ENCODE measurements around the gene SPIRE2. TPM values are rescaled to one million over a fixed set of nuclear protein-coding genes. Genes with fewer than 3 reads are reported as not detected.

The SPIRE2 gene
- total and polyA plus RNA-seq, 2 of the 4 experiments (the other 2 are of a cell fraction), result 0.72 to 1.9 TPM

DNA sequence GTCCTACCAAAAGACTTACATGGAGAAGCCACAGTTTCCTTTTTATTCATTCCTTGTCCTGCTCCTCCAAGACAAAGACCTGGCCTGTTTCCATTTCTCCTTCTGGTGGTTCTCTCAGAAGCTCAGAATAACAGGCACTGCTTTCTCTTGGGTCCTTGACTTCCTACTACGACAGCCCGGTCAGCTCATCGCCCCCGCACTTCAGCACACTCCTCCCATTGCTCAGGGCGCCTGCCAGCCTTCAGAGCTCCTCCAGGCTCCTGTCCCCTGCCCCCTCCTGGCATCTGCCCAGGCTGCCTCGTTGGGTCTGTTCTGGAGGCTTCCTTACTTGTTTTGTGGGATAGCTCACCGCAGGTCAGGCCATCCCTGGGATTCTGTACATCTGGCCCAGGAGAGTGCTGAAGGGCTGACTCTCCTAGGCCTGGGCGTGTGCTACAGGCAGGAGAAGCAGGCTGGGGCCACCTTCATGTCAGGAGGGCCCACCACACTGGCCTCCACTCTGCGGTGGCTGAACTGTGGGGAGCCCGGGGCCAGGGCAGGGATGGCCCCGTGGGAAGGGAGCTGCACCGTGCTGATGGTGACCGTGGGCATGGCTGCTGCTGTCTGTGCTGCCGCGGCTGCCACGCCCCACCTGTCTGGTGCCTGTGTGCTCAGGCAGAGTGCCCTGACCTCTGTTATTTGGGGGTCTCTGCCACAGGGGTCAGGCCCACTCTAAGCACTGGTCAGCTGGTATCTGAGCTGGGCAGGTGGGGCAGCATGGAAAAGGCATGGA, 62.8 kb downstream of the SPIRE2 start:
- H3K18ac ChIP-seq (ENCODE audit: low read depth, low read length), result no peak overlapping the region
- peak overlapping the region; percentile 28 for H2AK9ac ChIP-seq (replicated peaks; ENCODE audit: low read depth, low read length, poor library complexity)
- TF ChIP-seq, protein P1, sequence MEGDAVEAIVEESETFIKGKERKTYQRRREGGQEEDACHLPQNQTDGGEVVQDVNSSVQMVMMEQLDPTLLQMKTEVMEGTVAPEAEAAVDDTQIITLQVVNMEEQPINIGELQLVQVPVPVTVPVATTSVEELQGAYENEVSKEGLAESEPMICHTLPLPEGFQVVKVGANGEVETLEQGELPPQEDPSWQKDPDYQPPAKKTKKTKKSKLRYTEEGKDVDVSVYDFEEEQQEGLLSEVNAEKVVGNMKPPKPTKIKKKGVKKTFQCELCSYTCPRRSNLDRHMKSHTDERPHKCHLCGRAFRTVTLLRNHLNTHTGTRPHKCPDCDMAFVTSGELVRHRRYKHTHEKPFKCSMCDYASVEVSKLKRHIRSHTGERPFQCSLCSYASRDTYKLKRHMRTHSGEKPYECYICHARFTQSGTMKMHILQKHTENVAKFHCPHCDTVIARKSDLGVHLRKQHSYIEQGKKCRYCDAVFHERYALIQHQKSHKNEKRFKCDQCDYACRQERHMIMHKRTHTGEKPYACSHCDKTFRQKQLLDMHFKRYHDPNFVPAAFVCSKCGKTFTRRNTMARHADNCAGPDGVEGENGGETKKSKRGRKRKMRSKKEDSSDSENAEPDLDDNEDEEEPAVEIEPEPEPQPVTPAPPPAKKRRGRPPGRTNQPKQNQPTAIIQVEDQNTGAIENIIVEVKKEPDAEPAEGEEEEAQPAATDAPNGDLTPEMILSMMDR (conservative IDR thresholded peaks at IDR 0.05; ENCODE audit: low read depth, low read length), result no peak
- no peak for TF ChIP-seq MAFK (IDR thresholded peaks at IDR 0.05; ENCODE audit: low read depth, low read length)
- TF ChIP-seq NFE2L2 (IDR thresholded peaks at IDR 0.05; ENCODE audit: low read depth, low read length), result no peak
- TF ChIP-seq MAZ (IDR thresholded peaks at IDR 0.05; ENCODE audit: borderline replicate concordance, low read depth, low read length), result no peak
- no peak for TF ChIP-seq CEBPB (IDR thresholded peaks at IDR 0.05; ENCODE audit: low read depth, low read length)
- no peak for TF ChIP-seq POLR2A (IDR thresholded peaks at IDR 0.05; ENCODE audit: low read depth, low read length)
- TF ChIP-seq RAD21 (IDR thresholded peaks at IDR 0.05; ENCODE audit: low read length), result no peak
- TF ChIP-seq RFX5 (IDR thresholded peaks at IDR 0.05; ENCODE audit: low read depth, low read length), result no peak
- TF ChIP-seq MXI1 (IDR thresholded peaks at IDR 0.05; ENCODE audit: borderline replicate concordance, low read depth, low read length), result no peak
- TF ChIP-seq CHD1 (IDR thresholded peaks at IDR 0.05; ENCODE audit: low read depth, low read length), result no peak
- TF ChIP-seq, protein P2, sequence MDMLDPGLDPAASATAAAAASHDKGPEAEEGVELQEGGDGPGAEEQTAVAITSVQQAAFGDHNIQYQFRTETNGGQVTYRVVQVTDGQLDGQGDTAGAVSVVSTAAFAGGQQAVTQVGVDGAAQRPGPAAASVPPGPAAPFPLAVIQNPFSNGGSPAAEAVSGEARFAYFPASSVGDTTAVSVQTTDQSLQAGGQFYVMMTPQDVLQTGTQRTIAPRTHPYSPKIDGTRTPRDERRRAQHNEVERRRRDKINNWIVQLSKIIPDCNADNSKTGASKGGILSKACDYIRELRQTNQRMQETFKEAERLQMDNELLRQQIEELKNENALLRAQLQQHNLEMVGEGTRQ (IDR thresholded peaks at IDR 0.05; ENCODE audit: low read depth, low read length), result no peak
- TF ChIP-seq BHLHE40 (IDR thresholded peaks at IDR 0.05; ENCODE audit: low read depth, low read length), result no peak
- TF ChIP-seq FOS (IDR thresholded peaks at IDR 0.05; ENCODE audit: low read depth, low read length), result no peak
- TF ChIP-seq RCOR1 (IDR thresholded peaks at IDR 0.05; ENCODE audit: insufficient replicate concordance, low read length), result no peak
- no peak for TF ChIP-seq SMC3 (IDR thresholded peaks at IDR 0.05; ENCODE audit: low read depth, low read length)
- TF ChIP-seq, protein P3, sequence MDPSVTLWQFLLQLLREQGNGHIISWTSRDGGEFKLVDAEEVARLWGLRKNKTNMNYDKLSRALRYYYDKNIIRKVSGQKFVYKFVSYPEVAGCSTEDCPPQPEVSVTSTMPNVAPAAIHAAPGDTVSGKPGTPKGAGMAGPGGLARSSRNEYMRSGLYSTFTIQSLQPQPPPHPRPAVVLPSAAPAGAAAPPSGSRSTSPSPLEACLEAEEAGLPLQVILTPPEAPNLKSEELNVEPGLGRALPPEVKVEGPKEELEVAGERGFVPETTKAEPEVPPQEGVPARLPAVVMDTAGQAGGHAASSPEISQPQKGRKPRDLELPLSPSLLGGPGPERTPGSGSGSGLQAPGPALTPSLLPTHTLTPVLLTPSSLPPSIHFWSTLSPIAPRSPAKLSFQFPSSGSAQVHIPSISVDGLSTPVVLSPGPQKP (IDR thresholded peaks at IDR 0.05; ENCODE audit: borderline replicate concordance, low read depth, low read length), result no peak
- H3K23ac ChIP-seq (ENCODE audit: low read depth, low read length), result no peak overlapping the region
- H3K4me3 ChIP-seq (ENCODE audit: insufficient read depth, low read depth, low read length), result no peak overlapping the region
- dilution Hi-C loops (cut with HindIII; ENCODE audit: low sequenced_read_pairs, unreplicated experiment), result no loop called here
- H3K4ac ChIP-seq (ENCODE audit: low read depth, low read length), result no peak overlapping the region
- no peak overlapping the region for H2BK20ac ChIP-seq (ENCODE audit: low read depth, low read length)
- peaks cover 47% of the 10 kb centered on the region for H4K20me1 ChIP-seq (ENCODE audit: insufficient read depth, low read length)
- no peaks in the 10 kb centered on the region for H3K4me1 ChIP-seq (ENCODE audit: control insufficient read depth, insufficient read depth, low read length)
- ATAC-seq (ENCODE audit: low read depth) (no peak), DNase-seq (no peak)
- BruUV-seq (replicated peaks), result no TSS peak
- no peak overlapping the region for H2BK120ac ChIP-seq (ENCODE audit: low read depth, low read length)
- ChIA-PET POLR2A (ENCODE audit: unreplicated experiment) (no interaction called here), CTCF (no interaction called here)
- H4K5ac ChIP-seq (ENCODE audit: low read depth, low read length), result no peak overlapping the region
- H3K27ac ChIP-seq (ENCODE audit: insufficient read depth, low read length), result no peak overlapping the region
- no peak overlapping the region for H4K8ac ChIP-seq (ENCODE audit: low read depth in 2 of 2, low read length in 2 of 2)
- H3K4me2 ChIP-seq (ENCODE audit: low read depth, low read length), result no peak overlapping the region
- in situ Hi-C loops (cut with MboI; ENCODE audit: low sequenced_read_pairs), result no loop called here
- peaks cover 66% of the 10 kb centered on the region for H3K36me3 ChIP-seq (ENCODE audit: control insufficient read depth, insufficient read depth, low read length)
- 100% methylated on average over 6 of the region's 16 CpGs; no CpG with 5 or more reads in 1 of the 2 experiments for WGBS, 2 experiments (ENCODE audit: extremely low coverage in 2 of 2, insufficient read length in 1 of 2)
- no peak overlapping the region for H3K14ac ChIP-seq (replicated peaks; ENCODE audit: low read depth, low read length)
- H3K27me3 ChIP-seq (ENCODE audit: control insufficient read depth, insufficient read depth, low read length), result no peaks in the 10 kb centered on the region
- no peak overlapping the region for H2BK15ac ChIP-seq (ENCODE audit: low read depth, low read length)
- no peak overlapping the region for H2AFZ ChIP-seq (replicated peaks; ENCODE audit: low read length, poor library complexity)
- H3K56ac ChIP-seq (ENCODE audit: extremely low read depth, insufficient read depth, low read length), result no peak overlapping the region
- no peak overlapping the region for H3K9ac ChIP-seq (ENCODE audit: low read depth, low read length)
- intact Hi-C loops (cut with micrococcal nuclease), result no loop called here
- H3K79me1 ChIP-seq (ENCODE audit: low read depth in 1 of 2, low read length in 2 of 2), result peaks cover 15 to 49% of the 10 kb centered on the region in 2 experiments
- no peak overlapping the region for H4K91ac ChIP-seq (ENCODE audit: insufficient read depth, low read depth, low read length)
- H3K9me3 ChIP-seq (ENCODE audit: control insufficient read depth, insufficient read depth, low read length), result no peaks in the 10 kb centered on the region
- peaks cover 4% of the 10 kb centered on the region for H3K9me1 ChIP-seq (ENCODE audit: insufficient read depth, low read length)
- H2BK5ac ChIP-seq (ENCODE audit: low read depth, low read length, poor library complexity, severe bottlenecking), result no peak overlapping the region
- no peak overlapping the region for H2AK5ac ChIP-seq (ENCODE audit: low read depth, low read length)

All from IMR-90 (cell line).